HepG2 (cell line): ENCODE results near the gene INSYN2B. TPM values are rescaled to one million over a fixed set of nuclear protein-coding genes. Genes with fewer than 3 reads are reported as not detected.

ENCODE experiments used
- ATAC-seq: fragments of 200-7000 bp; cut with Tn5 transposase; 3 replicates; pipeline ENCODE4 v1.9.1; 2020; ENCODE audit warnings: mild to moderate bottlenecking, moderate library complexity
- BruUV-seq: library from RNA; stranded (reverse); fragments of 400-500 nt; replicated peaks from 2 replicates; lab custom pipeline; 2021; lab: Mats Ljungman, UMichigan
- CTCF ChIA-PET: fragments of 300-600 bp; formaldehyde crosslinking; extraction: SDS; loops from one replicate; lab custom pipeline; 2021; ENCODE audit warnings: low total read pairs, inconsistent platforms, low intra/inter-chr PET ratio; lab: Yijun Ruan, JAX
- POLR2A ChIA-PET: fragments of 350-600 bp; sonication (Branson Sonifier 250); formaldehyde crosslinking; loops from one replicate; lab custom pipeline; 2020; ENCODE audit warnings: antibody characterized with exemption, inconsistent platforms; lab: Yijun Ruan, JAX
- DNase-seq: peaks from one replicate; pipeline ENCODE4 v3.0.0-alpha.2; 2015; ENCODE audit warnings: low spot score
- FAIRE-seq: peaks from 3 replicates; lab custom pipeline; 2011; peaks lifted over from hg19 to GRCh38; lab: Jason Lieb, UNC
- H2AFZ ChIP-seq: one replicate; pipeline ENCODE4 v1.6.1; 2011; ENCODE audit warnings: low read length, inconsistent platforms
- H3K27ac ChIP-seq: fragments of 300-600 bp; 3 replicates; pipeline ENCODE4 v1.8.0; 2011; ENCODE audit warnings: mixed run types, mild to moderate bottlenecking, mixed read lengths, low read length, inconsistent platforms; ENCODE audit not compliant: insufficient read depth; ENCODE audit errors: extremely low read length
- H3K27me3 ChIP-seq, 2 experiments: fragments of 200-600 bp in 1 of 2; 2 replicates in 1 of 2; 3 replicates in 1 of 2; pipeline versions ENCODE4 v1.6.0 to v1.8.0; 2011; ENCODE audit warnings: low read length in 2 of 2, mild to moderate bottlenecking in 2 of 2, moderate library complexity in 2 of 2, inconsistent platforms in 1 of 2; ENCODE audit not compliant: insufficient read depth in 2 of 2, control insufficient read depth in 1 of 2
- H3K36me3 ChIP-seq, 2 experiments: fragments of 200-600 bp in 1 of 2; replicated peaks in 1 of 2; 2 replicates in 1 of 2; 3 replicates in 1 of 2; pipeline versions ENCODE4 v1.5.1 to v1.8.0; 2011; ENCODE audit warnings: low read length in 2 of 2, inconsistent platforms in 1 of 2; ENCODE audit not compliant: insufficient read depth in 2 of 2, control insufficient read depth in 1 of 2
- H3K4me1 ChIP-seq: 2 replicates; pipeline ENCODE4 v1.5.1; 2012; ENCODE audit warnings: low read length, inconsistent platforms; ENCODE audit not compliant: insufficient read depth
- H3K4me2 ChIP-seq: 2 replicates; pipeline ENCODE4 v1.6.0; 2011; ENCODE audit warnings: low read depth, low read length, inconsistent platforms
- H3K4me3 ChIP-seq, 3 experiments: fragments of 200-600 bp in 1 of 3; sonication (generic), shearing (Covaris generic) in 1 of 3; replicated peaks in 1 of 3; 2 replicates each; pipeline ENCODE4 v1.5.1; 2011 to 2016; ENCODE audit warnings: low read length in 3 of 3, inconsistent platforms in 2 of 3, low read depth in 2 of 3, mild to moderate bottlenecking in 2 of 3, control low read depth in 1 of 3, mixed read lengths in 1 of 3; ENCODE audit not compliant: insufficient read depth in 1 of 3
- H3K79me2 ChIP-seq: one replicate; pipeline ENCODE4 v1.6.1; 2011; ENCODE audit warnings: low read length, inconsistent platforms; ENCODE audit not compliant: insufficient read depth
- H3K9ac ChIP-seq: 2 replicates; pipeline ENCODE4 v1.6.0; 2011; ENCODE audit warnings: mild to moderate bottlenecking, low read depth, low read length, inconsistent platforms; ENCODE audit not compliant: insufficient read depth
- H3K9me3 ChIP-seq: 2 replicates; pipeline ENCODE4 v1.5.1; 2012; ENCODE audit warnings: mild to moderate bottlenecking, low read length
- H4K20me1 ChIP-seq: 2 replicates; pipeline ENCODE4 v1.6.0; 2011; ENCODE audit warnings: inconsistent platforms, mild to moderate bottlenecking, low read length, moderate library complexity; ENCODE audit not compliant: insufficient read depth
- FOXK1 ChIP-seq: sonication (generic); formaldehyde crosslinking; IDR thresholded peaks from 2 replicates; pipeline ENCODE4 v1.4.0; 2020; ENCODE audit warnings: low read depth, missing genetic modification reagents, borderline replicate concordance
- KLF12 ChIP-seq: sonication (generic); formaldehyde crosslinking; IDR thresholded peaks from 2 replicates; pipeline ENCODE4 v1.4.0; 2020; ENCODE audit warnings: missing genetic modification reagents, borderline replicate concordance
- KMT2A ChIP-seq: sonication (generic); formaldehyde crosslinking; IDR thresholded peaks from 2 replicates; pipeline ENCODE4 v1.4.0; 2020; ENCODE audit warnings: missing genetic modification reagents
- NR3C1 ChIP-seq: sonication (generic); formaldehyde crosslinking; IDR thresholded peaks from 2 replicates; pipeline ENCODE4 v1.4.0; 2020; ENCODE audit warnings: missing genetic modification reagents
- SPEN ChIP-seq: sonication (generic); formaldehyde crosslinking; IDR thresholded peaks from 2 replicates; pipeline ENCODE4 v1.5.1; 2020; ENCODE audit warnings: low read depth, mild to moderate bottlenecking, missing genetic modification reagents
- TSC22D2 ChIP-seq: sonication (generic); formaldehyde crosslinking; IDR thresholded peaks from 2 replicates; pipeline ENCODE4 v1.5.1; 2020; ENCODE audit warnings: missing genetic modification reagents, mild to moderate bottlenecking, borderline replicate concordance
- ZNF530 ChIP-seq: sonication (generic); formaldehyde crosslinking; IDR thresholded peaks from 2 replicates; pipeline ENCODE4 v1.5.0; 2020; ENCODE audit warnings: low read depth, mild to moderate bottlenecking, missing genetic modification reagents
- ZNF574 ChIP-seq: sonication (generic); formaldehyde crosslinking; IDR thresholded peaks from 2 replicates; pipeline ENCODE4 v1.4.0; 2020; ENCODE audit warnings: missing genetic modification reagents
- ZNF879 ChIP-seq: sonication (generic); formaldehyde crosslinking; IDR thresholded peaks from 2 replicates; pipeline ENCODE4 v1.8.1; 2023; ENCODE audit warnings: missing genetic modification reagents
- WGBS: methylation state at CpG from one replicate; pipeline ENCODE4 v1.1.6; 2017; ENCODE audit warnings: low lambda C conversion rate; 5-methylcytosine and 5-hydroxymethylcytosine counted together
- in situ Hi-C: cut with HindIII; loops from 2 replicates; pipeline ENCODE4 v1.10.0; 2017; ENCODE audit warnings: low pct_unique_long_range_greater_than_20kb; ENCODE audit not compliant: extremely low pct_ligation_motif_present
- intact Hi-C: fragments of 100-400 bp; cut with micrococcal nuclease; formaldehyde crosslinking; loops from one replicate; pipeline ENCODE4 v1.10.0; 2022; ENCODE audit not compliant: unreplicated experiment
- polyA plus RNA-seq, 8 experiments: library from polyadenylated mRNA; depleted of rRNA in 3 of 8; stranded (reverse) in 7 of 8; unstranded in 1 of 8; fragments of >200 nt; fragmentation: Illumina TruSeq in 4 of 8; extraction: Trizol in 4 of 8; gene quantifications; 2 replicates each; pipeline versions ENCODE4 v1.2.1 to v1.2.3, GENCODE V29; 2011 to 2016; ENCODE audit warnings: low read depth in 4 of 8, missing spikeins in 1 of 8, mixed read lengths in 1 of 8; ENCODE audit not compliant: insufficient read depth in 1 of 8
- total RNA-seq, 5 experiments: library from RNA; depleted of rRNA; stranded (reverse); fragments of >200 nt; fragmentation: Illumina TruSeq; extraction: Trizol; gene quantifications; 2 replicates each; pipeline ENCODE4 v1.2.3, GENCODE V29; 2016; ENCODE audit warnings: low read depth in 1 of 5
- TF ChIP-seq, protein P1 (sequence below): conservative IDR thresholded peaks from 2 replicates; pipeline ENCODE4 v1.6.1; 2018; ENCODE audit warnings: missing genetic modification reagents

INSYN2B gene
- total and polyA plus RNA-seq, 2 of the 13 experiments (the other 11 are each of a cell fraction or from before 2014, with no cell fraction given) = not detected

DNA sequence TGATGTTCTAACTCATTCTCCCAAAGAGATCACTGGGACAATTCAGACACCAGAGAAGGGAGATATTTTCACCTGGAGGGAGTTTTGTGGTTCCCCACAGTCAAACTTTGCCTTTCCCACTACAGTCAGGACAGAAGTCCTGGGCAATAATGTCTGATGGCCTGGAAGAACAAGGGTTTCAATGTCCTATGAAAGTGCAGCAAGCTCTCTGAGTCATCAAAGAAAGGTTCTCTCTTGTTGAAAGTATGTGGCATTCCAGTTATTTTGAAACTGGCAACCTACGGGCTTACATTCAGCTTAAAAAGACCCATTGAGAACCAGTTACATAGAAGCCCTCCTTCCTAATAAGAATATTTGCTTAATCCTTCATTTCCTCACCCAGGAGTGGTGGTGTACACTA lies 103.9 kb downstream of the INSYN2B start (continued):
- TF ChIP-seq NR3C1 (CRISPR knock-in tag) (no peak), FOXK1 (CRISPR knock-in tag) (no peak), TSC22D2 (CRISPR knock-in tag) (no peak), SPEN (CRISPR knock-in tag) (no peak), ZNF879 (no peak), ZNF530 (CRISPR knock-in tag) (no peak)
- TF ChIP-seq, all 625 proteins: peak for 0

- TF ChIP-seq ZNF574 (CRISPR knock-in tag) = no peak
- TF ChIP-seq, protein P1, sequence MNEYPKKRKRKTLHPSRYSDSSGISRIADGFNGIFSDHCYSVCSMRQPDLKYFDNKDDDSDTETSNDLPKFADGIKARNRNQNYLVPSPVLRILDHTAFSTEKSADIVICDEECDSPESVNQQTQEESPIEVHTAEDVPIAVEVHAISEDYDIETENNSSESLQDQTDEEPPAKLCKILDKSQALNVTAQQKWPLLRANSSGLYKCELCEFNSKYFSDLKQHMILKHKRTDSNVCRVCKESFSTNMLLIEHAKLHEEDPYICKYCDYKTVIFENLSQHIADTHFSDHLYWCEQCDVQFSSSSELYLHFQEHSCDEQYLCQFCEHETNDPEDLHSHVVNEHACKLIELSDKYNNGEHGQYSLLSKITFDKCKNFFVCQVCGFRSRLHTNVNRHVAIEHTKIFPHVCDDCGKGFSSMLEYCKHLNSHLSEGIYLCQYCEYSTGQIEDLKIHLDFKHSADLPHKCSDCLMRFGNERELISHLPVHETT (CRISPR knock-in tag) = no peak
- no peak for TF ChIP-seq KMT2A
- no peak for TF ChIP-seq KLF12 (CRISPR knock-in tag)
- Histone ChIP-seq H3K27ac (no peak overlapping the region), H2AFZ (no peak overlapping the region), H3K4me1 (no peaks in the 10 kb centered on the region), H3K79me2 (no peaks in the 10 kb centered on the region), H3K36me3 (no peaks in the 10 kb centered on the region), H3K4me3 (no peak overlapping the region), H3K9me3 (no peaks in the 10 kb centered on the region), H3K27me3 (no peaks in the 10 kb centered on the region), H4K20me1 (no peaks in the 10 kb centered on the region), H3K9ac (no peak overlapping the region), H3K4me2 (no peak overlapping the region)
- ATAC-seq (no peak), DNase-seq (no peak), FAIRE-seq (no peak)
- POLR2A ChIA-PET = no interaction called here
- intact Hi-C loops (no loop called here), in situ Hi-C loops (no loop called here)
- WGBS = 4% methylated on average over 4 of the region's 4 CpGs
- BruUV-seq = no TSS peak
- CTCF ChIA-PET = no interaction called here
These were observed 104.6 kb downstream of the INSYN2B start for GRCh38 chr5:169875731-169876130.
